Measurements from ENCODE around the gene COL15A1.

DNA sequence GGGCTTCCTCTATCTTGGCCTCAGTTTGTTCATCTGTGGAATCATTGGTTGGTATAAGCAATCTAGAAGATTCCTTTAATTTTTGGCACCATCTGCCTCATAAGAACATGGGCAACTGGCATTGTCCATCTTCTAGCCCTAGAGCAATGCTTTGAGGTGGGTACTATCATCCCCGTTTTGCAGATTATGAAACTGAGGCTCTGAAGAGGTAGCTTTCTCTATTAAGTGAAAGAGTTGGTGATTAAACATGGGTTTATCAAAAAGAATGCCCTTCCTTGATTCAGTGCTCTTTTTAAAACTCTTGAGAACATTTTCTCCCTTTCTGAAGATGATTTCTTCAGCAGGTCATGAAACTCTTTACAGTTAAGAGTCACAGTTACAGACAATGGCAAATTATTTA, 118.8 kb downstream of the COL15A1 start:
- TF ChIP-seq, protein P1, sequence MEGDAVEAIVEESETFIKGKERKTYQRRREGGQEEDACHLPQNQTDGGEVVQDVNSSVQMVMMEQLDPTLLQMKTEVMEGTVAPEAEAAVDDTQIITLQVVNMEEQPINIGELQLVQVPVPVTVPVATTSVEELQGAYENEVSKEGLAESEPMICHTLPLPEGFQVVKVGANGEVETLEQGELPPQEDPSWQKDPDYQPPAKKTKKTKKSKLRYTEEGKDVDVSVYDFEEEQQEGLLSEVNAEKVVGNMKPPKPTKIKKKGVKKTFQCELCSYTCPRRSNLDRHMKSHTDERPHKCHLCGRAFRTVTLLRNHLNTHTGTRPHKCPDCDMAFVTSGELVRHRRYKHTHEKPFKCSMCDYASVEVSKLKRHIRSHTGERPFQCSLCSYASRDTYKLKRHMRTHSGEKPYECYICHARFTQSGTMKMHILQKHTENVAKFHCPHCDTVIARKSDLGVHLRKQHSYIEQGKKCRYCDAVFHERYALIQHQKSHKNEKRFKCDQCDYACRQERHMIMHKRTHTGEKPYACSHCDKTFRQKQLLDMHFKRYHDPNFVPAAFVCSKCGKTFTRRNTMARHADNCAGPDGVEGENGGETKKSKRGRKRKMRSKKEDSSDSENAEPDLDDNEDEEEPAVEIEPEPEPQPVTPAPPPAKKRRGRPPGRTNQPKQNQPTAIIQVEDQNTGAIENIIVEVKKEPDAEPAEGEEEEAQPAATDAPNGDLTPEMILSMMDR (conservative IDR thresholded peaks at IDR 0.05 in 1 of 2, IDR thresholded peaks at IDR 0.05 in 1 of 2; ENCODE audit: extremely low read depth in 1 of 2, insufficient read depth in 1 of 2, low read depth in 1 of 2, low read length in 2 of 2), result no peak
- TF ChIP-seq EZH2 (IDR thresholded peaks at IDR 0.05; ENCODE audit: borderline replicate concordance, low read length), result no peak
